Stimulated activated CD4-positive, alpha-beta T cell treated with anti-CD3 and anti-CD28 coated beads, Interleukin-12 subunit alpha, Interleukin-12 subunit beta, amount 100 ng/mL, for 48 hours (primary cell): ENCODE results near the gene HDAC4.

Experiments used
- DNase-seq, 3 donors: peaks; one replicate each; pipeline ENCODE4 v3.0.0-alpha.2; 2020; ENCODE audit warnings: low read depth in 2 of 3, low spot score in 1 of 3

HDAC4 gene

GRCh38 chr2:239271882-239272281 is 128.9 kb downstream of the HDAC4 start:
- DNase-seq: no peak

DNA sequence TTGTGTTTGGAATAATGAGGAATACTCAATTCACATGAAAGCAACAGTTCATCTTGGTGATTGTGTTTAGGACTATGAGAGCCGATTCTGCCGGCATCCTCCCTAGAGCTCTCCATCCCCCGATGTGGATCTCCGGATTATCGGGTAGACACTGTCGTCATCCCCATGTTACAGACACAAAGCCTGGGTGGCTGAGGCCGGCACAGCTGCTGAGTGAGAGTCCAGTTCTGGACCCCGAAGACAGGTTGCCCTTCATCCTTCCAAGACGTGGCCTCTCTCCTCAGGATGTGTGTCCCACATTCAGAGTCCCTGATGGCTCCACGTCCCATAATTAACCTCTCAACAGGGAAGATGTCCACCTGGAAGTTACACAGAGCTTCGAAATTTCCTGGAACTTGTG is 129.3 kb downstream of the HDAC4 start:
- no peak for DNase-seq

DNA sequence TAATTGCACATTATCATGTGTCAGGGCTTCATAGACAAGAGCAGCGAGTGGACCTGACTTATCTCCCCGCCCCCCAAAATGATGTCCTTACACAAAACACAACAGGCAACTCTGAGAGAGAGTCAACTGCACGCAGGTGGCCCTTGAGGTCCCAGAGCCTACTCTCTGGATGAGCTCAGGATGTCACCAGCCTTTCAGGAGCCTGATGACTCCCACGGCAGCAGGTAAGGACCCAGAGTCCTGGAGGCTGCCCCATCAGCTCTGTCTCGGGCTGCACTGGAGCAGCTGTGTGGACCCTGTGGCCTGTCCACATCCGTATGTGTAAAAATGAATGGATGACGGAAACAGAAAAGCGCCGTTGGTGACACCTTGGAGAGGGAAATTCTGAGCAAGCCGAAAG is 130.9 kb downstream of the HDAC4 start:
- DNase-seq: no peak

DNA sequence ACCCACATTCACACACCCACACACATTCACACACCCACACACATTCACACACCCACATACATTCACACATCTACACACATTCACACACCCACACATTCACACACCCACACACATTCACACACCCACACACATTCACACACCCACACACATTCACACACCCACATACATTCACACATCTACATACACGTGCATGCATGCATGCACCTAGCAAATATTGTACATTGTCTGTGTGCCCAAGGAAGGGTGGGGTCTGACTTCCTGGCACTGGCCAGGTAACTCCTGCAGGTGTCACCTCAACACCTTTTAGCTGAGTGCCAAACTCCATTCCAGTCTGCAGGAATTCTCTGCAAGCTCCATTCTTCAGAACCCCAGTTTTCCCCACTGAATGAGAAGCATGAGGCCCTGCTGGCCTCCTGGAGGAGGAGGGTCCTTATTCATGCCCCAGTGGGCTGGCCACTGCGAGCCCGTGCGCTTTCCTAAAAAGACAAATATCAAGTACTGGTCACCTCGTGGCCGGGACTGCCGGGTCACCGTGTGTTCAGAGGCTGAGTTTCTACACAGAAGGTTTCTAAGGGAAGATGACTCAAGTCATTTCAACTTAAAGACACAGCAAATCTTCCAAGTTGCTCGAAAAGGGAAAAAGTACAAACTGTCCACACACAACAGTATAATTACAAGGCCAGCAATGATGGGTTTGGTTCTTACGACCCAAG is 131.5 kb downstream of the HDAC4 start:
- DNase-seq: no peak

- DNase-seq: no peak
Measured at GRCh38 chr2:239268549-239268948, 132.3 kb downstream of the HDAC4 start.

- DNase-seq: no peak
Measured at GRCh38 chr2:239268082-239268481, 132.7 kb downstream of the HDAC4 start.

DNA sequence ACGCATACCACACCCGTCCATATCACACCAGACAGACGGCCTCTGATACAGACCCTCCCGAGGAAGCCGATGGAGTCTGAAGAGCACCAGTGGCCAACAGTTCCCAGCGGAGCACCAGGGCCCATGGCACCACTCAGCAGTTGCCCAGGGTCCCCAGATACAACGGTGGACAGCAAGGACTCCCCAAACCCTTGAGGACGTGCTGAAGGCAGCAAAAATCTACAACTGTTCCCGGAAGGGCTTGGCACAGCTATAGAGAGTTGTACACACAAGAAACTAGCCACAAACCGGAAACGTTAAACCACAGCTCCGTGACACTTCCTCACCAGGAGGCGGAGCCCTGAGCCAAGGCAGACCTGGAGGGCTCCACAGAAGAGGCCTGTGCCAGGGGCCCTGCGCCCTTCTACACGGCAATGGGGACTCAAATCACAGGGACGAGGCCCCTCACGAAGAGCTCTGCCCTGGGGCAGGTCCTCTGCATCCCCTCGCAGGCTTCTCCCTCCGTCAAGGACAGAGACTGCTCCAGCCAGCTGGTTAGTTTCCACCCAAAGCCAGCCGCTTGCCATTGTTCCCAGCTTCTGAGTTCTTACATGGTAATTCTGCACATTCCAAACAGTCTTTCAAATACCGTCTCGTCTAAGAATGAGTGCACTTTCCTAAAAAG is 133.4 kb downstream of the HDAC4 start:
- DNase-seq: peak; percentile 82 to 86 (median 85)

DNA sequence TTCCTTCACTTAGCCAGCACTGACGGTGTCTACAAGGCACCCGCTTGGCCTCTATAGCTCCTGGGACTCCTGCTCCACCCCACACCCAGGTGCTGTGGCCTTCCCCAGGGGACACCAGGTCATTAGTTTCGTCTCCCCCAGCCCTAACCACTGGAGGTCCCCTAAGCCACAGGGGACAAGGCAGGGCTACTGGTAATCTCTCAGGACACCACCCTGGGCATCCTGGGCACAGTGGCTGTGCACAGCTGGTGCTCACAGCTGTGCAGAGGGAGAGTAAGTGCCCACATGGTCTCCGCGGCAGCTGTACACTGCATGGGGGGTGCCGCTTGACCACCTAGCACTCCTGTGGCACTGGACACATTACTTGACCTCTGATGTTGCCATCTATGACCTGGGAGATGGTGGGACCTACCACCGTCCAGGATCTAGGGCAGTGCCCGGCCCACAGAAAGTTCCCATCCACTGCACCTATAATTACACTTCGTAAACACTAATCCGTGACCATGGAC is 134.0 kb downstream of the HDAC4 start:
- DNase-seq: no peak

- no peak for DNase-seq
Measured at GRCh38 chr2:239266434-239266766, 134.4 kb downstream of the HDAC4 start.

DNA sequence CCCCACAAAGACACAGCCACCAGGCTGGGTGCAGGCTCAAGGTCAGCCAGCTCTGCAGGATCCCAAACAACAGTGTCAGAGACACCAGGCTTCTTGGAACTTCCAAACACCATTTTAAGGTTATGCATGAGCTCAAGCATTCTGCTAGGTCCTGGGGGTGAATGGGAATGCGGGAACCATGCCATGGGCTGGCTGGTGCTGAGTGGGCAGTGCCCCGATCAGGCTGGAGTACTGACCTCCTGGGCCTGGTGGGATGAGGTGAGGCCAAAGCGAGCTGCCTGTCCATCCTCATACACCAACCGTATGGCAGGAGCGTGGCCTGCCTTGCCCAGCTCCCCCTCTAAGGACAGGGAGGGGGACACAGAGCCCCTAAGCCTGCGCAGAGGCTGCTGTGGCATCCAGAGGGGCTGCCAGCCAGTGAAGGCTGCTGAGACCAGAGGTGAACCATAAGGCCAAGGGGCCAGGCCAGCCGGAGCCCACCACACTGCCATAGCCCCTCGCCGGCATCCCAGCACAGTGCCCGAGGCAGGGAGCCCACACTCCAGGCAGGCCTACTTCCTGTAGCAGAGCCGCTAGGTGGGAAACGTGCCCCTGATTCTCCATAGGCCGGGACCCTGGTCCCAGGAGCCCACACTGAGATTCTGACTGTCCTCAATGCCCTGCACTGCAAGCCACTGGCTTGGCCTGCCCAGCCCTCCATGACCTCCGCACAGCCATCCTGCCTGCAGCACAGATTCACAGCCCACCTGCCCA is 135.0 kb downstream of the HDAC4 start:
- no peak for DNase-seq

GRCh38 chr2:239264838-239265651 is 135.8 kb downstream of the HDAC4 start:
- peak; percentile 45 to 58 (median 55) for DNase-seq

- DNase-seq: no peak
Measured at GRCh38 chr2:239264492-239264837, 136.4 kb downstream of the HDAC4 start.

- no peak for DNase-seq
Measured at GRCh38 chr2:239263669-239264491, 136.9 kb downstream of the HDAC4 start.

GRCh38 chr2:239263231-239263630 is 137.6 kb downstream of the HDAC4 start:
- DNase-seq: no peak

DNA sequence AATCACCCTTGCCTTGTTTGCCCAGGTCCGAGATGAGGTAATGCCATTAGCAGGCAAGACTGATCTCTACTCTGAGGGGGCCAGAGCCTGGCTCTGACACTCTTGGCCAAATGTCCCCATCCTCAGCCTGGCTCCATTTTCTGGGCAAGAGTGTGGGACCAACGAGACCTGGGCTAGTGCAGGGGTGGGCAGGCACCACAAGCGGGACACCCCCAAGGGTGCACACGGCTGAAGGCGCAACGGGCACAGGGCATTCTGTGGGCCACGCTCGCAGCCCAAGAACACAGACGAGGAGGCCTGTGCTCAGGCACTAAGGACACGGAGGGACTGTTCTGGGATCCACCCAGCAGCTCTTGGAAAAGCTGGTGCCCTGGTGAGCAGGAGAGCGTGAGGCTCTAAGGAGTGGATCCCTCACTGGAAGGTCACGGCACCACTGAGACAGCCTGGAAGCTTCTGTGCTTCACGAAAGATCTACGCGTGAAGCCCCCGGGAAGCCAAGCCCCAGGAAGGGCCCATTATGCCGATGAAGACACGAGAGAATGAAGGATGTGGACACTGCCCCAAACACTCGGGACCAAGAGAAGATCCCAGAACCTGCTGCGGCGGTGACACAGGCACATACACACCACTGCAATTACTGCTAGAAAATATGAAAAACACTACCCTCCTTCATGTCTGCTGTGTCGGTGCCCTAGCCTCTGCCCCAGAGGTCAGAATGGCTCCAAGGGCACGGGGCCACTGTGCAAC is 138.2 kb downstream of the HDAC4 start:
- DNase-seq: no peak

DNA sequence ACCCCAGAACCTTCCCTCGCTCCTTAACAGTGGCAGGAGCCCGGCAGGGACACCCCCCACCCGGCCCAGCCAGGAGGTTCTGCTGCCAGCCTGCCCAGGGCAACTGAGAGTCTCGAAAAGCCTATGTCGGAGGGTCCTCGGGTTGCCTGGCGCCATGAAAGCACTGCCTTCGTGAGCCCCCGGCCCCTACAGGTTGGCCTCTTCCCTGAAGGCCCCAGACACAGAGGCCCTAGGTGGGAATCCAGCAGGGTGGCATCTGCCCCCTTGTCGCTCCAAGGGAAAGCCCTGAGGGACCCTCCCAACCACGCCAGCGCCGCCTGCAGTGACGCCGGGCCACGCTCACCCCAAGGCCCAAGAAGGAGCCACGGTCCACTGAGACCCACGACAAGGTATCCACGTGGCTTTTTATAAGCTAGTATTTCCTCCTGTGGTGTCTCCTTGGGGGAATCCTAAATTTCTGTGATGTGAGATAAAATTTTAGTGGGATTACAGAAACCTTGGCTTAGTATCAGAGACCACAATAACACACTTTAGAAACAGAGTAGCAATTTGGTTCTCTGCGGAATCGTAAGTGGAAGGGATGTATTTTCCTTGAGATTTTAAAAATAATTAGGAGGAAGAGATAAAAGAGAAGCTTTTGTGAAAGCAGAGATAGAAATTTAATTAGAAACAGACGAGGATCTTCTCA is 138.9 kb downstream of the HDAC4 start:
- DNase-seq: no peak

GRCh38 chr2:239261356-239261755 is 139.5 kb downstream of the HDAC4 start:
- DNase-seq: no peak

DNA sequence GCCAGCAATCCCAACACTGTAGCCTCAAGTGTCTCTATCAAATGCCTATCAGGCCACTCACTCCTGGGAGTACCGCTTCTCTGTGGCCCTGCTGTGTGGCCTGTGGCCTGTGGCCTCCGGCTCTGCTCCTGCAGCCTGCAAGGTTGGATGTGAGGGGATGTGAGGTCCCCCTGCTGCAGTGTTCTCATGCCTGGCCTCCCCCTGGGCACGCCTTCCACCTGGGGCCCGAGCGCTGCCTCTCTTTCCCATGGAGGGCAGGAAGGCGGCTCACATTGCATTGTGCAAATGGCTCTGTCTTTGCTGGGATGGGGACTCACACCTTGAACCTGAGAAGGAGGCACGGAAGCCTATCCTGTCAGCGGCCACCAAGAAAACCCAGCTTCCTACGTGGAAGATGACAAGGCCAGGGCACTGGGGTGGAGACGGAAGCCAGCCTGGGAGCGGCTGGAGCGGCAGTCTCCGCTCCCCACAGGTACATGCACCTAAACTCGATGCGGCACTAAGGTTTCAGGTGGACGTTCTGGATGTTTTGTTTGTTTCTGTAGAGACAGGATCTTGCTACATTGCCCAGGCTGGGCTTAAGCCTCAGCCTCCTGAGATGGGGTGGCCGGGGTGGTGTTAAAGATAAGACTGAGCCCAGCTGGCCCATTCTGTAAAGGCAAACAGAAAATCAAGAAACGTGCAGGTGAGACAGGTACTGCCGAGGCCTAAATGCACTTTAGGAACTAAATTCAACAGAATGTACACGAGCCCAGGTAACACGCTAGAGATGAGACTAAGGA is 140.1 kb downstream of the HDAC4 start:
- no peak for DNase-seq
